ENCODE data around the gene ST14. TPM values are rescaled to one million over a fixed set of nuclear protein-coding genes. Genes with fewer than 3 reads are reported as not detected.
A peak's percentile ranks its signal among the peaks of the same experiment; 100 is the strongest.

Gene ST14
- total and polyA plus RNA-seq, 2 donors (not counting 3 experiments of a cell fraction or from before 2014, with no cell fraction given) = 0.08 TPM; not detected in 1

DNA sequence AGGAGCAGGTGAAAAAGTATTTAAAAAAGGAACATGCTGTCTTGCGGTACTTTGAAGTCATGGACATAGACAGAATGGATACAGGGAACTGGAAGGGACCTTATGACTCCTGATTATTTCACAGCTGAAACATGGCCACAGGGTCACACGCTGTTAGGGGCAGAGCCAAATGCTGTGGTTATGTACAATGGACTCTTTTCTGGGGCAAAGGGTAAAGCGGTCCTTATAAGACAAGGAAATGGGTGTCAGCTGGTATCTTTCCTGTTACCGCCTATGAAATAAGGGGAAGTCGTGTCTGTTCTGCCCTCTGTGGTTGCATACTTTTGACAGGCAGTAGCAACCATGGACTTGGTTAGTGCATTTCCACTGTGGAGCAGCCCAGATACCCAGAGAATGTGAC, 12.8 kb upstream of the ST14 start:
- BruUV-seq (replicated peaks) = no TSS peak
- FAIRE-seq = peak; percentile 28
- Histone ChIP-seq H3K4me3 (replicated peaks in 1 of 3; ENCODE audit: insufficient read depth in 1 of 3, low read depth in 1 of 3, low read length in 3 of 3) (no peak overlapping the region), H4K20me1 (replicated peaks; ENCODE audit: control insufficient read depth, extremely low read depth, insufficient read depth, low read length) (no peaks in the 10 kb centered on the region), H3K27me3 (ENCODE audit: control insufficient read depth in 2 of 2, insufficient read depth in 2 of 2, low read length in 2 of 2) (no peaks in the 10 kb centered on the region), H2AFZ (ENCODE audit: low read depth, low read length) (no peak overlapping the region), H3K36me3 (ENCODE audit: control insufficient read depth in 2 of 2, extremely low read depth in 1 of 2, insufficient read depth in 2 of 2, low read length in 2 of 2) (peaks cover 14 to 22% of the 10 kb centered on the region in 2 experiments), H3K79me2 (ENCODE audit: control insufficient read depth, insufficient read depth, low read length) (no peaks in the 10 kb centered on the region), H3K4me1 (ENCODE audit: control insufficient read depth, extremely low read depth, insufficient read depth, low read length) (peaks cover 6% of the 10 kb centered on the region), H3K9me1 (replicated peaks; ENCODE audit: control insufficient read depth, extremely low read depth, insufficient read depth, low read length) (no peaks in the 10 kb centered on the region), H3K9me3 (replicated peaks; ENCODE audit: control insufficient read depth, insufficient read depth, low read length) (no peaks in the 10 kb centered on the region), H3K4me2 (ENCODE audit: insufficient read depth, low read length) (no peak overlapping the region), H3K9ac (replicated peaks; ENCODE audit: extremely low read depth, insufficient read depth, low read length) (no peak overlapping the region), H3K27ac (ENCODE audit: insufficient read depth, low read depth, low read length) (no peak overlapping the region)
- intact Hi-C loops (cut with micrococcal nuclease) = loop anchor here (1.0 kb wide), 1 partner anchor 223 kb away; no protein-coding TSS in a partner anchor
- dilution Hi-C loops (cut with MboI; ENCODE audit: extremely low pct_ligation_motif_present, low sequenced_read_pairs) = no loop called here
- CTCF ChIA-PET = interaction anchor here (0.8 to 3.8 kb wide), 16 partner anchors 9 to 382 kb away, joined by 3 to 77 read pairs (median 6); no protein-coding TSS in a partner anchor
- peak; percentile 25 for DNase-seq (ENCODE audit: low read depth, low spot score)
- POLR2A ChIA-PET = no interaction called here
- no peak for TF ChIP-seq MYC (IDR thresholded peaks at IDR 0.05; ENCODE audit: low read depth, low read length)
- no peak for TF ChIP-seq FOS (IDR thresholded peaks at IDR 0.05; ENCODE audit: borderline replicate concordance, insufficient read depth, low read length)
- TF ChIP-seq JUN (IDR thresholded peaks at IDR 0.05; ENCODE audit: borderline replicate concordance, insufficient read depth, insufficient read length, low read depth) = no peak
- TF ChIP-seq GATA2 (IDR thresholded peaks at IDR 0.05; ENCODE audit: insufficient read depth, insufficient read length, low read depth, low read length) = no peak
- TF ChIP-seq EZH2 (IDR thresholded peaks at IDR 0.05; ENCODE audit: borderline replicate concordance, low read depth, low read length, severe bottlenecking) = no peak
- TF ChIP-seq, protein P1, sequence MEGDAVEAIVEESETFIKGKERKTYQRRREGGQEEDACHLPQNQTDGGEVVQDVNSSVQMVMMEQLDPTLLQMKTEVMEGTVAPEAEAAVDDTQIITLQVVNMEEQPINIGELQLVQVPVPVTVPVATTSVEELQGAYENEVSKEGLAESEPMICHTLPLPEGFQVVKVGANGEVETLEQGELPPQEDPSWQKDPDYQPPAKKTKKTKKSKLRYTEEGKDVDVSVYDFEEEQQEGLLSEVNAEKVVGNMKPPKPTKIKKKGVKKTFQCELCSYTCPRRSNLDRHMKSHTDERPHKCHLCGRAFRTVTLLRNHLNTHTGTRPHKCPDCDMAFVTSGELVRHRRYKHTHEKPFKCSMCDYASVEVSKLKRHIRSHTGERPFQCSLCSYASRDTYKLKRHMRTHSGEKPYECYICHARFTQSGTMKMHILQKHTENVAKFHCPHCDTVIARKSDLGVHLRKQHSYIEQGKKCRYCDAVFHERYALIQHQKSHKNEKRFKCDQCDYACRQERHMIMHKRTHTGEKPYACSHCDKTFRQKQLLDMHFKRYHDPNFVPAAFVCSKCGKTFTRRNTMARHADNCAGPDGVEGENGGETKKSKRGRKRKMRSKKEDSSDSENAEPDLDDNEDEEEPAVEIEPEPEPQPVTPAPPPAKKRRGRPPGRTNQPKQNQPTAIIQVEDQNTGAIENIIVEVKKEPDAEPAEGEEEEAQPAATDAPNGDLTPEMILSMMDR (IDR thresholded peaks at IDR 0.05; ENCODE audit: extremely low read depth in 1 of 2, insufficient read depth in 1 of 2, low read depth in 1 of 2, low read length in 2 of 2) = no peak
- TF ChIP-seq POLR2AphosphoS5 (IDR thresholded peaks at IDR 0.05; ENCODE audit: insufficient read depth, low read depth, low read length) = no peak
- no peak for TF ChIP-seq POLR2A (IDR thresholded peaks at IDR 0.05; ENCODE audit: low read depth, low read length)
- TF ChIP-seq MAX (IDR thresholded peaks at IDR 0.05; ENCODE audit: insufficient read depth, insufficient read length) = no peak
